NK-92 (cell line): ENCODE data around the gene RPS6KA2.
"Not testable (repeated sequence)": the region's sequence is repeated elsewhere in the genome, so short reads cannot be mapped to it uniquely, and the experiment has no call there.

Experiments used
- DNase-seq: peaks from one replicate; lab custom pipeline; 2025; ENCODE audit not compliant: unreplicated experiment; lab: John Stamatoyannopoulos, UW

The RPS6KA2 gene

DNA sequence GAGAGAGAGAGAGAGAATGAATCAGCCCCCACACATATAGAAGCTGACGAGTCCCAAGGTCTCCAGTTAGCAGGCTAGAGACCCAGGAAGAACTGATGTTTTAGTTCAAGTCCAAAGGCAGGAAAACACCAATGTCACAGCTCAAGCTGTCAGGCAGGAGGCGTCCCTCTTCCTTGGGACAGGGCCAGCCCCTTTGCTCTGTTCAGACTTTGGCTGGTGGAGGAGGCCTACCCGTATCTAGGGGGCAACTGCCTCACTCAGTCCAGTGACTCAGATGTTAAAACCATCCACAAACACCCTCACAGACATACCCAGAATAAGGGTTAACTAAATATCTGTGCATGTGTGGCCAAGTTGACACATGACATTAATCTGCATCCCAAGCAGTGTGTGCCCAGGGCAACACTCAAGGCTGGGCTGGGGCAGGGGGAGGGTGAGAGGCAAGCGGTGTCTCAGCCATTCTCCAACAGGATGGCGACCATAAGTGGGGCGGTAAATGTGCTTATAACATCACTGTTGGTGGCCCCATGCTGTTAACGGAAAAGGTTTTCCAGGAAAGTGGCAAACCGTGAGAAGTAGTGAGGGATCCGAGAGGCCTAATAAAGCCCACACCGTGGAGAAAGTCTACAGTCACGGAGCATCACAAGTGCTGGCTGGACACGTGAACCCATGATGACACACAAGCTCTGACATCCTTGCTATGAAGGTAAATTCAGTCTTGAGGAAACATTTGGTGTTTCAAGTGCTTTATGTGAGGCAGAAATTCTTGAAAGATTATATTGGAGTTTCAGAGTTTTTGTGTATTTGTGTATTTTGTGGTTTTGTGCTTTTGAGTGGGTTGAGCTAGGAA lies 68.7 kb downstream of the RPS6KA2 start:
- DNase-seq = no peak

DNA sequence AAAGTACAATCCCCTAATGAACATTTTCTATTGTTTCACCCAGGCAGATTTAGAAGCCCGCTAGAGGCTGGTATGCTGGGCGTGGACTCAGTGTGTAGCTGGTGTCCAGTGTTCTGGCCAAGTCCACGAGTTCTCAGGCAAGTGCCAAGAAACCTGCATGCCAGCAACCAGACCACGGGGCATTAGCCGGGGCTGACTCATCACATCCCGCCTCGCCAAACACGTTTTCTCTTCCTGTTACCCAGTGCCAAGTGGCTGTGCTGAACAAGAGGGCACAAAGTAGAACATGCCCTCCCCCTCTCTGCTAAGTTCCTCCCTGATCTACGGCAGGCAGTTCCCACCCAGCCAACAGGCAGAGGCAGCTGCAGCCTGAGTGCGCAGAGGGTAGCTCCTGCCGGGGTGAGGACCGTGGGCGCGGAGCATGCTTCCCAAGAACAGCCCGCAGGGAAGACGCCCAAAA lies 70.2 kb downstream of the RPS6KA2 start:
- no peak for DNase-seq

DNA sequence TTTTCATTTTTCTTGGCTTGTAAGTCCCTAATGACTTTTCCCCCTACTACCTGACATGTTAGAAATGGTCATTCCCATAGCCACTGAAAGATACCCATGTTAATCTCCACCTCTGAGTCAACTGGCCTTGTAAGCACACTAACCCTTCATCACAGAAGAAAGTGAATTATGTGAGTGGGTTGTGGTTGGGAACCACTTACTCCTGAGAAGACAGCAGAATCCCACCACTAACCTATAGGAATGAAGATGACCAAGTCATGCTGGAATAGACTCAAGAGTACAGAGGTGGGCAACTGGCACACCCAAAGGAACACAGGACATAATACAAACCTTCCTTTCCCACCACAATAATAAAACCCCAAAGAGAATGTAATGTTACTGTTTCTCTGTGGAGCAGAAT lies 70.7 kb downstream of the RPS6KA2 start:
- no peak for DNase-seq

DNA sequence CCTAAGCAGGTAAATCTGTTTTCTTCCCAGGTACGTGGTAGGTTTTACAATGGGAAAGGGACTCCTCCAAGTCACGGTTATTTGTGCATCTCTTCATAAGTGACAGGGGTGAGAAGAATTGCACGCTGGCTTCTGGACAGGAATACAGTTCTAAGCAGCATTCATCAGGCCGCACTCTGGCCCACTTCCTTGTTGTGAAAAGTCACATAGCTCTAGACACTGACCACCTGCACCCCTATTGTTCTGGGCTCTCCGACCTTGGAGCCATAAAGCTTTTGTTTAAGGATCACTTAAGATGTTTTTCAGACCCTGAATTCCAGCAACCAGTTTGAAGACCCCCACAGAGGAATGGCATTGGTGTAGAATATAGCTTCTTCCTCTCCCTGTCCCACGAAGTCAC lies 72.0 kb downstream of the RPS6KA2 start:
- no peak for DNase-seq

DNA sequence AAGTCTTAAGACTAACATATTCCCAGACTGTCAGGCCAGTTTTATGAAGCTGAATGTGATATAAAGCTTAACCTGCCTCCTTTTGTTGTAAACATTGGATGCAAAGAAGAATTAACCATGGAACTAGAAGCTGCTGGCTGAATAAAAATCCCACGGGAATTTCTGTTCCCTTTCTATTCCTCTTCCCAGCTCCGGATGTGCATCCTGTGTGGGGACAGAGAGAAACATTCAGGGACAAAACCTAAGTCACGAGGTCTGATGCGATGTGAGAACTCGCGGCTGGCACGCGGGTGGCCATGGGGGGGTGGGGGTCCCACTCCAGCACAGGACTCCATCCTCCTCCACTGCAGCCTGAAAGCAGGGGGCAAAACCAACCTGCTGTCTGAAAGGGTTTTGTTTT lies 72.7 kb downstream of the RPS6KA2 start:
- no peak for DNase-seq

DNA sequence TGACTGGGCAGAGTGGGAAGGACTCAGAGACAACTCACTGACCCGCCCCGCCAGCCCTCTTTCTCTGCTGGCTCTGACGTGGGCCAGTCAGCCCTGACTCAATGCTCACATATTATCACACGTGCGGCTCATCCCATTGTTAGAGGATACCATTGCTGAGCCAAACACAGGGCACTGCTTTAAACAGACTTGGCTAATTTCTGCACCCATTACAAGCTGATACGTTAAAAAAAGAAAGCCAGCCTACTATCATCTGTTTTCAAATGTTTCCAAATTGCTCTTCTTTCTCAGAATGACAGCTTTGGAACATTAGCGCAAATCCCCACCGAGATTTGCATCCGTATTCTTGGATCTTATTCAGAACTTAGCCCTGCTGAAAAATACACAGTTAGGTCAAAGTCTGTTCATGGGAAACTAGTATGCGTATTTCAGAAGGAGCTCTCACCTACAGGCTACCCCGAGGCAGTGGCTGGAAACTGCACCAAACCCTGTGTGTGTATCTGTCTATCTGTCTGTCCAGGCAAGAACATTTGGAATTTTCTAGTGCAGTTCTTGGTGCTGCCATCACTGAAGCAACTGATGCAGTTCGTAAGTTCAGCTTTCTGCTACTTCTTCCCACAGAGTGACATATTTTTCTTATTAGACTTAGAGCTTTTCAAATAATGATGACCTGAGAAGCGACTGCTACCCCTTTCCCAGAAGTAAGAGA lies 73.3 kb downstream of the RPS6KA2 start:
- no peak for DNase-seq

DNA sequence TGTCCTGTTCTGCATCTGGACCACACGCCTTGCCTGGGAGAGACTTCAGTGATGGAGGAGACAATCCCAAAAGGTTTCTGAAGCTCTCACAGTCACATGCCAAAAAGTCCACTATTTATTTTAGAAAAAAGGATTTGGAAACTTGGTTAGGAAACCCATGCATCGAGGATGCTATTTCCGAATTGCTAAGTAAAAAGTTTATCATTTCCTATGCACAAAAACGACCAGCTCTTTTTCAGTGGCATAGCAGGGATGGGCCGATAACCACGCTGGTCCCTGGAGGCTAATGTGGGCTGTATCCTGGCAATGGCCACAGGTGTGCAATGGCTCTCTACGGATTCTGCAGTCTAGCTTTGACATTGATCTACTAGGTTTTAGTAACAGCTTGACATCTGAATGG lies 74.5 kb downstream of the RPS6KA2 start:
- DNase-seq = no peak

DNA sequence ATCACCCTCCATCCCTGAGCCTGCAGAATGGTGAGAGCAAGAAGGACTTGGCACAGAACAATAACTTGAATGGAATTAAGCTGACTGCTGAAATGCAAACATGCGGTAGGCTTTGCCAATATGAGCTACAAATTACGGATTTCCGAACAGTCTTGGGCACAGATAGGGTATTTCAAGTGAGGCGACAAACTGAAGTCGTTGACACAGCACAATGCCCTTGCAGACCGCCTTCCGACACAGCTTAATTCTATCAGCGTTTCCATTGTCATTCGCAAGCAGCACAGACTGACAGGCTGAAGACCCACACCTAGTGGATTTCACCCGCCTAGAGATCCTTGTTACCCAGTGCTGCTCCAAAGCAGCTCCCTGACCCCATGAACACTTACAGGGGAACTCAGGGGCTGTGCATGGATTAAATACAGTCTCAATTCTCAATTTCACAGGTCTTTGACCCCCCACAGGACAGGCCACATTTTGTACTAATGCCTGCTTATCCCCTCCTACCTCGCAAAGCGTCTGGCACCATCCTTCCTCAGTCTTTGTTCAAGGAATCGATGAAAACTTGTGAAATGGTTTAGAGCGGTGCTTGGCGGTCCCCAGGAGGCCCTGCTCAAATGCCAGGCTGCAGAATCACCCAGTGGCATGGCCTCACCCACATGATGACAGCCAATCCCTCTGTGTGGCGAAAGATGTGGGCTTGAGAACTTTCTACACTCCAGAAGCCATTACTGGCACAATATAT lies 75.1 kb downstream of the RPS6KA2 start:
- no peak for DNase-seq

DNA sequence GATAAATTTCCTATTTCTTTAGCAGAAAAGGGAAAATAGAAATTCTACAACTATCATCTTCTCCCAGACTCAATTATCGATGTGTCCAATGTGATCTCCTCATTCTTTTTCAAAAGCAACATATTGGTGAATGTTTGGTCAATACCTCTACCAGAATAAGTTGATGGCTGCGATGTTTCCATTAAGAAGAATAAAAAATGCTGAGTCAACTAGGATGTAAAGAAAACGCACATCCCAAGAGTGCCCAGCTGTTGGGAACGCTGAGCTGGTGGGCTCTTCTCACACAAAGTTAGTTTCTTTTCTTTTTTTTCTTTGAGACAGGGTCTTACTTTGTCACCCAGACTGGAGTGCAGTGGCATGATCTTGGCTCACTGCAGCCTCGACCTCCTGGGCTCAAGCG lies 80.4 kb downstream of the RPS6KA2 start:
- no peak for DNase-seq

DNA sequence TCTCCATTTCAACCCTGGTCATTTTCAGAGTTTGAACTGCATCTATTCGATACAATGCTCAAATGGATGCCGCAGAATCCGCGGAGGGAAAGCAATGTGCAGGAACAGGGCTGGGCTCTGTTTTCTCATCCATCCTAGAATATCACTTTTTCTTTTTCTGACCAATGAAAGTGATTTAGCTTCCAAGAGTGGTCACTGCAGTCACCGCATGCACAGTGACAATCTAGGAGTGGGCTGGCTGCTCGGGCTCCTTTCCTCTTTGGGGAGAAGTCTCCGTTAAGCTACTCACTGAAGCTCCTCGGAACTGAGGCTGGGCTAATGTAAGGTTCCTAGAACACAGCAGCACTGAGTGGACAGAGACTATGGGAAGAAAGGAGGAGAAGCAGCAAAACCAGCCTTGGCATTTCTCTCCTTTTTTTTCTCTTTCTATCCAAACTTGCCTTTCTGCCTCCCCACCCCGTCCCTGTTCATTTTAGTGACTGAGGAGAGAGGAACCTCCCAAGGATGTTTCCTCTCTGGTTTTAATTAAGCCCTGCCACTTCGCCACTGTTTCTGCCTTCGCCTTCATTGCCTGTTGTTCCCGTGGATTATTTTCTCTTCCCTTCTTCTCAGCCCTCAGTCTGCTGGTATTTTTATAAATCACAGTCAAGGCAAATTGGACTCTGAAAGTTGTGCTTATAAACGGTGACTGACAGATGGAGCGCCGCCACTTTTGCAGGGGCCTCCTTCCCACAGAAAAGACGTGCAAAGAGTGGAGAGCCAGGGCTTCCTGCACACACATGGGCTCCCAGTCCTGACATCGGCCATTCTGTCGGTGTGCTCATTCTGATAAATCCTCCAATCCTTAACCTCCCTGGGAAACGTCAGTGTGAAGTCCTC lies 81.7 kb downstream of the RPS6KA2 start:
- no peak for DNase-seq

DNA sequence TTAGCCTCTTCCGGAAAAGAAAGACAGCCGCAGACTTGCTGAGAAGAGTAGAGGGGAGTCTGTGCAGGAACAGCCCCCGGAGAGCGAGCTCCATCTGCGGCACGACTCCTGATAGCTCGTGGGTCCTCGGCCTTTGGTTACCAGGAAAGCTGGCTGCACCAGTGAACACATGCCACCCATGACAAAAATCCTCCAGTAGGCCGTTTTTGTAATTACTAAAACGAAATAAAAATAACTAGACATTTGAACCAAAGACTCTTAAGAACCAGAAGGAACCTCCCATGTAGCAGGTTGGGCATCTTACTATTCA lies 82.8 kb downstream of the RPS6KA2 start:
- DNase-seq = no peak

DNA sequence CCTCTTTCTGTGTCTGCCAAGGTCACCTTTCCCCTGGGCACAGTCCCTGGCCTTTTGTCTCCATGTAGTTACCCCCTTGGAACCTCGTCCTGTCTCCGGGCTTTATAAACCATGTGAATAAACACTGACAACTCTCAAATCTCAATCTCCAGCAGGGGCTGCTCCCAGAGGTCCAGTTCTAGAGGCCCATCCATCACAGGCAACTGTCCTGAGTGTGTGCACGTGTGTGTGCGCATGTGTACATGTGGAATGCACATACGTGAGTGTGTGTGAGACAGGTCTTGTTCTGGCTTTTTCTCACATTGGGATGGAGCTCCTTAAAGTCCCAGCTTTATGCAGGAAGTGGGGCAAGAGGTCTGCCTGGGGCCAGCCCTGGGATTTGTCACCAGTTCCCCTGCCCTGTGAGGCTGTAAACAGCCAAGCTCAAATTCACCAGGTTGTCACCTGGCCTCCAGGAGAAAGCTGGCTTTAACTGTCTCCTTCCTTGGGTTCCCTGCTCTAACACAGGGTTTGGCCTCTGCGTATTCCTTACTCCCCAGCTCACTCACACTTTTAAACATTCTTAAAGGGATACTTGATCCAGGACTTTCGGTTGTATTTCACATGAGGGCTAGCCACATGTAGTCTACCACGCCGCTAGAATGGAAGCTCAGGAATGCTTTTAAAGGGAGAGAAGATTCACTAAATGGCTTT lies 83.3 kb downstream of the RPS6KA2 start:
- DNase-seq = no peak

DNA sequence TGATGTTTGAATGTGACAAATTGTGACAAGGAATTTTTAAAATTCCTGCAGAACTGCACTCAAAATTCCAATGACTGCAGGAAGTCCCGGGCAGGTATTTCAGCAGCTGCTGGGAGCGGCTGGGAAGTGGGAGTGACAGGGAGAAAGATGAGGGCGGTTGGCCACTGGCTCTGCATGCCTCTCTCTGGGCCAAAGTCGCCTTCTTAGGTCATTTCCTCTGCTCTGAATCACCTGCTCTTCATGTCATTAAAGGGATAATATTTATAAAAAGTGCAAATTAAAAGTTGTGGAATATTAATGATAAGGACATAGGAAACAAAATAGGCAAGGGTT lies 84.5 kb downstream of the RPS6KA2 start:
- DNase-seq = no peak

DNA sequence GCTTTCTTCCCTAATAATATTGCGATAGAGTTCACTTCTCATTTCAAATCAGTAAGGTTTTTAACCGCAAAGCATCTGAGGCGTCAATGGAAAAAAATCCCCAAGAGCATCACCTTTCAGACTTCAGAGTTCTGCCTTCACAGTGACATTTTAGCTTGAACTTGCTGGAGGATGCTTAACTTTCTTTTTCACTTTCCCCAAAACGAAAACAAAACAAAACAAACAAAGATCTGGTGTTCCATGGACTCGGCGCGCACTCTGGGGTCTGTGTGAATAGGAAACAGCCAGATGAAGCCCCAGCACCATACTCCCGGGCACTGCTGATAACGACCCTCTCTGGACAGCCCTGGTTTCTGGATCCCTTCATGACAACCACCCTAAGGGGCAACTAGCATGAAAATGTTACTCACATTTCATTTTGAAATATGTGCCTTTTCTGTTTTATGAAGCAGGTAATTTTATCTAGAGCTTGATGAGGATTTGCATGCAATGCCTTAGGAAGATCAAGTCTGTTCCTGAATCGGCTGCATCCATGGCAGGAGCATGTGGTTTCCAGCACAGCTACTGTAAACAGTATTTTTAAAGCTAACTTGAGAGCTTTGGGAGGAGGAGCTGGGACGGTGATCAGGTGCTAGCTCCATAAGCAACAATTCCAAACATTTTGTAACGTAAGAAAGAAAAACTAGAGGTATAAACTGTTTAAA lies 85.0 kb downstream of the RPS6KA2 start:
- DNase-seq = no peak

DNA sequence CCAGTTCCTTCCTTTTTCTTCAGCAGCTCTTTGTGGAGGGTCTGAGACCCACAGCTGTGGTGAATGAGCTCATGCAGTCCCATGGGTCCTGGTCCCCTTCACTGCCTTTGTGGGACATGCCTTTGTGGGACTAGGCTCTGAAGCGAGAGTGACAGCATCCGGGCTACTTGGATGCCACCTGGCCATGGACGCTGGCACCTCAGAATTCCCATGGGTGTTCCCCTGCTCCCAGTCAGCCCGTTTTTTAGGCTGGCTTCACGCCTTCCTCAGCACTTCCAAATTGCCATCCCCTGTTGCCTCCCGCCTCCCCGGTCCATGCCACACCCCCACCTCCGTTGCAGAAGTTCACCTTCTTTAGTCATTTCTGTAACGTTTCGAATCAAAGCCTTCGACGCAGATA lies 85.7 kb downstream of the RPS6KA2 start:
- DNase-seq = no peak

DNA sequence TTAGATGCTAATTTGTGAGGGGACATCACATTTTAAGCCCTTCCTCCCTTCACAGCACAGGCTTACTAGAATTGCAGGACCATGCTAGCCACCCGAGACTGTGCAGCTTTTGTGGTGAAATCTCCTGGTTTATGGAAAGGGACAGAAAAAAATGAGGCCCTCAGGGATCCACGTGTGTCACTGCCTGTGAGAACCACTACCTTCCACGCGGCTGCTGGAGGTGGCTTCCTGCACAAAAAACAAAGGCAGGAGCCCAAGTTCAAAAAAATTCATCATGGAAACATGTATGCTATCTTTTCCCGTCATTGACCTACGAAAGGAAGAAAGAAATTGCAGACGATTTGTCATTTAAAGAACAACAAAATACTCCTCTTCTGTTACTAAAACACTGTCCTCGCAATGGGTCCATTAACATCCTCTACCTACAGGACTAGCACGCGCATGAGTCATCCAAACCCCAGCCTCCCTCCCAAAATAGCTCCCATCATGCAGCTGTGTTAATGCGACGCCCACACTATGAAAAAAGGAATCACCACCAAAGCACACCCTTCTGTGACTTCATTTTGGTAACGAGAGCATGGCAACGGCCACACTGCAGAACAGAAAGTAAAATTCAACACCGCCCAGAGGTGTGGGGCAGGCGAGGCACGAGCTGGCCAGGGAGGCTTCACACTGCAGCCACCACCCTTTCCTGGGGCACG lies 86.3 kb downstream of the RPS6KA2 start:
- DNase-seq = no peak

DNA sequence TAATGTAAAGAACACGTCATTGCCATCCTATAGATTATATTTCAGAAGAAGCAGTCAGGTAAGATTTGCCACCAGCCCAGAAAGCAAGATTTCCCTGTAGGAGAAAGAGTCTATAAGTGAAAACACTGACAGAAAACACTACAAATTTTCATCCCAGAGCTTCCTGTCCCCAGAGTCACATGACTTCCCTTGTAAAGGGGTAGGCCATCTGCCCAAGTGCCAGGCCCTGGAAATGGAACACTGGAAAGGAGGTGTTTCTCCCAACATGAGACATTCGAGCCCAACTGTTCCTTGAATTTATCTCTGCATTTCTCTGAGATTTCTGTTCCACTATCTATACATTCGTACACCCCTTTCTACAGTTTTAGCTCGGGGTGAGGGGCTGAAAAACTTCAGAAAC lies 87.5 kb downstream of the RPS6KA2 start:
- no peak for DNase-seq

DNA sequence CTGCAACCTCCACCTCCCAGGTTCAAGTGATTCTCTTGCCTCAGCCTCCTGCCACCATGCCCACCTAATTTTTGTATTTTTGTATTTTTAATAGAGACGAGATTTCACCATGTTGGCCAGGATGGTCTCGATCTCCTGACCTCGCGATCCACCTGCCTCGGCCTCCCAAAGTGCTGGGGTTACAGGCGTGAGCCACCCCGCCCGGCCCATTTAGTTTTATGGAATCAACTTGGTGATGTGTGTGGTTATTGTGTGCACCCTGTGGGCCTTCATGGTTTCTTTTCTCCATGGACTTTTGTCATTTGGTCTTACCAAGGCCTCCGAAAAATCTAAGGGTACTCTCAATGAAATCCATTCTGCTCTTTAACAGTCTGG lies 88.1 kb downstream of the RPS6KA2 start:
- not testable (repeated sequence) for DNase-seq

DNA sequence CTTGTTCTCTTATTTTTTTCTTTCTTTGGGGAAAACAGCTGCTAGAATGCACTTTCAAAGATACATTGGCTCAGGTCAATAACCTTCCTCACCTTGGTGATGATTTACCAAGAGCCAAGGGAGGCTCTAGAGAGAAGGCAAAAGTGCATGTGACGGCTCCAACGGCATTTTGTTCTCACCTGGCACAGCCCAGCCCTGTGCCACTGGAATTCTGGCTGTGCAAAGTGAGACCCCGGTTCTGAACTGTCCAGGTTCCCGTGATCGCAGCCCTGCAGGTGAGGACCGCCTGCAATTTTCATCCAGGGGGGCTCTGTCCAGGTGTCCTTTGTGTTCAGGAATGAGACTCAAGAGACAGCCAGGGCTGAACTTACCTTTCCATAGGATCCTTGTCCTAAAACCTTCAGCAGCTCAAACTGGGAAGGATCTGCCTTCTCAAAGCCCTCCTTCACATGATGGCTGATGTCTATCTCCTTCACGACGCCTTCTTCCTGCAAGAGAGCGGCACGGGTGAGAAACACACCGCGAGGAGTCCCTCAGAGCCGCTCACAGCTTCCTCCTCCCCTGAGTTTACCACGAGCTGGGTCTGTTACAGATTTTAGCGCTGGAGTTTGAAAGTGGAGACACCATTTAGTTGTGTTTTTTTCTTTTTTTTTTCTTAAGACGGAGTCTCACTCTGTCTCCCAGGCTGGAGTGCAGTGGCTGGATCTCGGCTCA lies 88.6 kb downstream of the RPS6KA2 start:
- DNase-seq = no peak
